CD4-positive, alpha-beta T cell treated with Interleukin-17A for 1 hour (primary cell): ENCODE data around the gene GPR132.
A peak's percentile ranks its signal among the peaks of the same experiment; 100 is the strongest.
"Not testable (repeated sequence)": the region's sequence is repeated elsewhere in the genome, so short reads cannot be mapped to it uniquely, and the experiment has no call there.

Source experiments
- DNase-seq: peaks from one replicate; pipeline ENCODE4 v3.0.0-alpha.2; 2020

GPR132 gene

GRCh38 chr14:105073720-105074600 lies 8.7 kb upstream of the GPR132 start:
- no peak for DNase-seq

GRCh38 chr14:105072892-105073719 lies 7.9 kb upstream of the GPR132 start:
- no peak for DNase-seq

- no peak for DNase-seq
Measured at GRCh38 chr14:105072381-105072861, 7.2 kb upstream of the GPR132 start.

GRCh38 chr14:105071942-105072341 lies 6.7 kb upstream of the GPR132 start:
- DNase-seq = no peak

- DNase-seq = no peak
Measured at GRCh38 chr14:105071326-105071725, 6.1 kb upstream of the GPR132 start.

- DNase-seq = no peak
Measured at GRCh38 chr14:105070760-105071137, 5.5 kb upstream of the GPR132 start.

- DNase-seq = peak; percentile 55
Measured at GRCh38 chr14:105069871-105070759, 4.9 kb upstream of the GPR132 start.

- no peak for DNase-seq
Measured at GRCh38 chr14:105069522-105069870, 4.3 kb upstream of the GPR132 start.

- DNase-seq = no peak
Measured at GRCh38 chr14:105068818-105069217, 3.6 kb upstream of the GPR132 start.

- DNase-seq = no peak
Measured at GRCh38 chr14:105067969-105068301, 2.7 kb upstream of the GPR132 start.

- DNase-seq = peak; percentile 68
Measured at GRCh38 chr14:105067140-105067968, 2.1 kb upstream of the GPR132 start.

- no peak for DNase-seq
Measured at GRCh38 chr14:105066240-105067071, 1.2 kb upstream of the GPR132 start.

GRCh38 chr14:105064721-105065143 lies 498 bp downstream of the GPR132 start:
- peak; percentile 69 for DNase-seq

- no peak for DNase-seq
Measured at GRCh38 chr14:105064001-105064400, 1.2 kb downstream of the GPR132 start.

- DNase-seq = not testable (repeated sequence)
Measured at GRCh38 chr14:105063506-105063905, 1.7 kb downstream of the GPR132 start.

GRCh38 chr14:105063056-105063455 lies 2.2 kb downstream of the GPR132 start:
- no peak for DNase-seq

GRCh38 chr14:105062048-105062433 lies 3.2 kb downstream of the GPR132 start:
- DNase-seq = no peak

GRCh38 chr14:105061428-105062047 lies 3.7 kb downstream of the GPR132 start:
- DNase-seq = peak; percentile 65

- DNase-seq = peak; percentile 44
Measured at GRCh38 chr14:105060751-105061427, 4.3 kb downstream of the GPR132 start.
